GM12874 (cell line): ENCODE measurements around the gene MPRIP.

Source experiments
- TF ChIP-seq, protein P1 (sequence below): IDR thresholded peaks from 2 replicates; pipeline ENCODE4 v1.5.1; 2011; ENCODE audit warnings: low read depth, mild to moderate bottlenecking, control low read depth, low read length, moderate library complexity; ENCODE audit not compliant: insufficient read depth

MPRIP gene

GRCh38 chr17:17151541-17151940 lies 109.3 kb downstream of the MPRIP start:
- TF ChIP-seq, protein P1, sequence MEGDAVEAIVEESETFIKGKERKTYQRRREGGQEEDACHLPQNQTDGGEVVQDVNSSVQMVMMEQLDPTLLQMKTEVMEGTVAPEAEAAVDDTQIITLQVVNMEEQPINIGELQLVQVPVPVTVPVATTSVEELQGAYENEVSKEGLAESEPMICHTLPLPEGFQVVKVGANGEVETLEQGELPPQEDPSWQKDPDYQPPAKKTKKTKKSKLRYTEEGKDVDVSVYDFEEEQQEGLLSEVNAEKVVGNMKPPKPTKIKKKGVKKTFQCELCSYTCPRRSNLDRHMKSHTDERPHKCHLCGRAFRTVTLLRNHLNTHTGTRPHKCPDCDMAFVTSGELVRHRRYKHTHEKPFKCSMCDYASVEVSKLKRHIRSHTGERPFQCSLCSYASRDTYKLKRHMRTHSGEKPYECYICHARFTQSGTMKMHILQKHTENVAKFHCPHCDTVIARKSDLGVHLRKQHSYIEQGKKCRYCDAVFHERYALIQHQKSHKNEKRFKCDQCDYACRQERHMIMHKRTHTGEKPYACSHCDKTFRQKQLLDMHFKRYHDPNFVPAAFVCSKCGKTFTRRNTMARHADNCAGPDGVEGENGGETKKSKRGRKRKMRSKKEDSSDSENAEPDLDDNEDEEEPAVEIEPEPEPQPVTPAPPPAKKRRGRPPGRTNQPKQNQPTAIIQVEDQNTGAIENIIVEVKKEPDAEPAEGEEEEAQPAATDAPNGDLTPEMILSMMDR = no peak

- TF ChIP-seq, protein P1 = no peak
These were observed 109.7 kb downstream of the MPRIP start for GRCh38 chr17:17151962-17152361.

- TF ChIP-seq, protein P1 = no peak
These were observed 110.1 kb downstream of the MPRIP start for GRCh38 chr17:17152385-17152784.

DNA sequence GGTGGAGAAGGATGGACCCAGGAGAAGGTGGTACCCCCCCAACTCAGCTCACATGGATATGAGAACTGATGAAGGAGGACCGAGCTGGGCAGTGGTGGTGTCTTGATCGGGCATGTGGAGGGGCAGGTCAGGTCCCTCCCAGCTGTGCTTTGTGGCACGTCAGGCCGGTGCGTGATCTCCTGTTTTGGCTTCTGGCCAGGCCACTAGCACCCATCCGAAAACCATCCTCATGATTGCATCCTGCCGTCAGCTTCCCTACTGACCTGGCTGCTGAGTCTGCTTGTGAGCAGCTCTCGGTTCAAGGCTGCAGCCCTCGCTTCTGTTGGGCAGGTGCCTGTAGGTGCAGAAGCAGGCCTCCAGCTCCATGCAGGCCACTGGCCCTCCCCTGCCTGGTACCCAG lies 110.8 kb downstream of the MPRIP start:
- TF ChIP-seq, protein P1 = no peak

- TF ChIP-seq, protein P1 = no peak
These were observed 111.5 kb downstream of the MPRIP start for GRCh38 chr17:17153709-17154108.

DNA sequence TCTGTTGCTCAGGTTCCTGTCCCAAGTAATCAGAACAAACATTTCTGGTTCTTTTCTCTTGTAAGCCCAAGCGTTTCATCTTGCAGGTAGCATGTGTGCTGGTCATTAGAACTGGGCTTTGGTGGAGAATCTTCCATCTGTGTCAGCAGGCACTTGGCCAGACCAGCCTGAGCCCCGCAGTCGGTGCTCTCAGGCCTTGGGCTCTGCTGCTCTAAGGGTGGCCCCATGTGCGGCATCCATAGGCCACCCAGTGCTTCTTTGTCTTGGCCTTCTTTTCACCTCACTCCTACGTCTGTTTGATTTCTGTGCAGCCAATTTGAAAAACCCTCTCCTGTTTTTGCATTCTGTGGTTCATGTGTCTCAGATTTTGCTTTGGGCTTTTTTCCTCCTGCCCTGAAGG lies 112.3 kb downstream of the MPRIP start:
- TF ChIP-seq, protein P1 = no peak

GRCh38 chr17:17154981-17155380 lies 112.7 kb downstream of the MPRIP start:
- TF ChIP-seq, protein P1 = no peak

- TF ChIP-seq, protein P1 = no peak
These were observed 113.3 kb downstream of the MPRIP start for GRCh38 chr17:17155568-17155967.
